ENCODE results near the gene ATP6V1G2. TPM values are rescaled to one million over a fixed set of nuclear protein-coding genes. Genes with fewer than 3 reads are reported as not detected.

ATP6V1G2 gene
- total RNA-seq, 6 experiments from 2014 or later: 0.29 to 0.43 (median 0.42) TPM; not detected in 3

GRCh38 chr6:31558631-31559500, 12.5 kb upstream of the ATP6V1G2 start:
- DNase-seq (peak in 2 of 3 donors; percentile 43 to 64), ATAC-seq (peak; percentile 18 to 47 (median 37))
- Histone ChIP-seq H3K4me3 (no peak overlapping the region), H3K4me1 (no peaks in the 10 kb centered on the region), H3K27ac (peak overlapping the region; percentile 5 to 53 (median 49)), H3K9me3 (no peaks in the 10 kb centered on the region), H3K27me3 (no peaks in the 10 kb centered on the region), H3K36me3 (peaks cover 0 to 36% (median 5%) of the 10 kb centered on the region in 4 donors)
- 59% methylated on average over 12 of the region's 14 CpGs for WGBS (ENCODE audit: insufficient coverage, low coverage, low lambda C conversion rate, missing lambda C conversion rate)
- no peak for TF ChIP-seq CTCF (IDR thresholded peaks at IDR 0.05)
- no peak for TF ChIP-seq POLR2A (IDR thresholded peaks at IDR 0.05)
- intact Hi-C loops (cut with DNase I): no loop called here

DNA sequence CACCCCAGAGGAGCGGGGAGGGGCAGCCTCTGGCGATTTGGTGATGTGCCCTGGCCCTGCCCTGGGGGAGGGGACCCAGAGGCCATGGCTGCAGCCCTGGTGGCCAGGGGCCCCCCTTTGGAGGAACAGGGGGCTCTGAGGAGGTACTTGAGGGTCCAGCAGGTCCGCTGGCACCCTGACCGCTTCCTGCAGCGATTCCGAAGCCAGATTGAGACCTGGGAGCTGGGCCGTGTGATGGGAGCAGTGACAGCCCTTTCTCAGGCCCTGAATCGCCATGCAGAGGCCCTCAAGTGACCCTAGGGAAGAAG, 11.9 kb upstream of the ATP6V1G2 start:
- intact Hi-C loops (cut with DNase I): no loop called here

DNA sequence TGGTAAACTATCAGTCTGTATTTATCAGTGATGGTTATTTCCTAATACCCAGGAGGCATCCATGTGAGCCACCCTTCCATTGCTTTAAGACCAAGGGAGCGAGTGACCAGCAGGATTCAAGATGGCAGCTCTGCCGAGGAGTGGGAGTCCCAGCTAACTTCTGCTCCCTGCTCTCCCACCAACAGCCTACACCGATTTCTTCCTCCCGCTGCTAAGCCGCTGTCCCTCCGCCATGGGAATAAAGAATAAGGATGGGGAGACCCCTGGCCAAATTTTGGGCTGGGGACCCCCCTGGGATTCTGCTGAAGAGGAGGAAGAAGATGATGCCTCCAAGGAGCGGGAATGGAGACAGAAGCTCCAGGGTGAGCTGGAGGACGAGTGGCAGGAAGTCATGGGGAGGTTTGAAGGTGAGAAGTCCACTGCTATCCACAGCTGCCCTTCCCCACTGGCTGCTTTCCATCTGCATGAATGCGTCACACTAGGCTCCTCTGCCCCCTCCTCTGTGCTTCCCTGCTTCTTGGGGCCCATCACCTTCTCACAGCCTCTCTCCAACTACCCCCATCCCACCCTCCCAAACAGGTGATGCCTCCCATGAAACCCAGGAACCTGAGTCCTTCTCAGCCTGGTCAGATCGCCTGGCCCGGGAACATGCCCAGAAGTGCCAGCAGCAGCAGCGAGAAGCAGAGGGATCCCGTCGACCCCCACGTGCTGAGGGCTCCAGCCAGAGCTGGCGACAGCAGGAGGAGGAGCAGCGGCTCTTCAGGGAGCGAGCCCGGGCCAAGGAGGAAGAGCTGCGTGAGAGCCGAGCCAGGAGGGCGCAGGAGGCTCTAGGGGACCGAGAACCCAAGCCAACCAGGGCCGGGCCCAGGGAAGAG, 11.3 kb upstream of the ATP6V1G2 start:
- WGBS (ENCODE audit: insufficient coverage, low coverage, low lambda C conversion rate, missing lambda C conversion rate): 68% methylated on average over 16 of the region's 24 CpGs
- Histone ChIP-seq H3K9me3 (no peaks in the 10 kb centered on the region), H3K27ac (peak overlapping the region in 2 of 3 donors; percentile 40 to 49), H3K27me3 (no peaks in the 10 kb centered on the region), H3K4me3 (no peak overlapping the region), H3K4me1 (no peaks in the 10 kb centered on the region), H3K36me3 (peaks cover 0 to 47% (median 5%) of the 10 kb centered on the region in 4 donors)
- DNase-seq: peak in 1 of 3 donors; percentile 42
- intact Hi-C loops (cut with DNase I): no loop called here
- TF ChIP-seq POLR2A (IDR thresholded peaks at IDR 0.05) (no peak), CTCF (IDR thresholded peaks at IDR 0.05) (no peak)
- peak in 3 of 4 donors; percentile 4 to 7 (median 7) for ATAC-seq

More for the DNA sequence above, 11.9 kb upstream of the ATP6V1G2 start:
- DNase-seq (no peak), ATAC-seq (peak in 1 of 4 donors; percentile 5)
- Histone ChIP-seq H3K27me3 (no peaks in the 10 kb centered on the region), H3K4me1 (no peaks in the 10 kb centered on the region), H3K9me3 (no peaks in the 10 kb centered on the region), H3K36me3 (peaks cover 0 to 42% (median 5%) of the 10 kb centered on the region in 4 donors), H3K4me3 (no peak overlapping the region), H3K27ac (peak overlapping the region in 2 of 3 donors; percentile 40 to 49)
- 75% methylated on average over 3 of the region's 8 CpGs for WGBS (ENCODE audit: insufficient coverage, low coverage, low lambda C conversion rate, missing lambda C conversion rate)
- TF ChIP-seq CTCF (IDR thresholded peaks at IDR 0.05): no peak
- no peak for TF ChIP-seq POLR2A (IDR thresholded peaks at IDR 0.05)

GRCh38 chr6:31556307-31556706, 9.9 kb upstream of the ATP6V1G2 start:
- intact Hi-C loops (cut with DNase I): no loop called here
- no peaks in the 10 kb centered on the region for H3K4me1 ChIP-seq
- no peak for TF ChIP-seq CTCF (IDR thresholded peaks at IDR 0.05)
- no peak for TF ChIP-seq POLR2A (IDR thresholded peaks at IDR 0.05)
- DNase-seq (no peak), ATAC-seq (no peak)
- no peaks in the 10 kb centered on the region for H3K27me3 ChIP-seq
- H3K4me3 ChIP-seq: no peak overlapping the region
- peaks cover 0 to 50% (median 5%) of the 10 kb centered on the region in 4 donors for H3K36me3 ChIP-seq
- 67% methylated on average over 3 of the region's 3 CpGs for WGBS (ENCODE audit: insufficient coverage, low coverage, low lambda C conversion rate, missing lambda C conversion rate)
- H3K9me3 ChIP-seq: no peaks in the 10 kb centered on the region
- H3K27ac ChIP-seq: no peak overlapping the region
